AG04450 (cell line): ENCODE measurements around the gene DUSP6. TPM values are rescaled to one million over a fixed set of nuclear protein-coding genes. Genes with fewer than 3 reads are reported as not detected.

Experiments used
- CTCF ChIA-PET: fragments of 300-600, 350-600 bp; formaldehyde crosslinking; extraction: SDS; loops from one replicate; lab custom pipeline; 2022; ENCODE audit warnings: antibody characterized with exemption, inconsistent platforms; lab: Charles Lee
- POLR2A ChIA-PET: fragments of 350-600 bp; formaldehyde crosslinking; extraction: SDS; loops from one replicate; lab custom pipeline; 2021; ENCODE audit warnings: antibody characterized with exemption, inconsistent platforms; lab: Yijun Ruan, JAX
- DNase-seq: peaks from one replicate; pipeline ENCODE4 v3.0.0-alpha.2; 2011; ENCODE audit warnings: low read depth, low spot score
- H3K27ac ChIP-seq: one replicate; pipeline ENCODE4 v1.5.1; 2012; ENCODE audit warnings: low read depth, low read length, control low read depth
- H3K27me3 ChIP-seq: one replicate; pipeline ENCODE4 v1.6.0; 2012; ENCODE audit warnings: low read length; ENCODE audit not compliant: control insufficient read depth, insufficient read depth
- H3K4me3 ChIP-seq: 2 replicates; pipeline ENCODE4 v1.5.1; 2011; ENCODE audit warnings: mild to moderate bottlenecking, low read depth, low read length, control low read depth
- H3K9me3 ChIP-seq: 2 replicates; pipeline ENCODE4 v1.5.1; 2012; ENCODE audit warnings: low read length; ENCODE audit not compliant: control insufficient read depth, insufficient read depth
- polyA plus RNA-seq: library from polyadenylated mRNA; depleted of rRNA; stranded (reverse); fragments of >200 nt; gene quantifications from 2 replicates; pipeline ENCODE4 v1.2.3, GENCODE V29; 2011
- TF ChIP-seq, protein P1 (sequence below): IDR thresholded peaks from 2 replicates; pipeline ENCODE4 v1.5.1; 2011; ENCODE audit warnings: low read depth, low read length, control low read depth, inconsistent platforms

The DUSP6 gene
- polyA plus RNA-seq, 1 experiment = 27.9 TPM

DNA sequence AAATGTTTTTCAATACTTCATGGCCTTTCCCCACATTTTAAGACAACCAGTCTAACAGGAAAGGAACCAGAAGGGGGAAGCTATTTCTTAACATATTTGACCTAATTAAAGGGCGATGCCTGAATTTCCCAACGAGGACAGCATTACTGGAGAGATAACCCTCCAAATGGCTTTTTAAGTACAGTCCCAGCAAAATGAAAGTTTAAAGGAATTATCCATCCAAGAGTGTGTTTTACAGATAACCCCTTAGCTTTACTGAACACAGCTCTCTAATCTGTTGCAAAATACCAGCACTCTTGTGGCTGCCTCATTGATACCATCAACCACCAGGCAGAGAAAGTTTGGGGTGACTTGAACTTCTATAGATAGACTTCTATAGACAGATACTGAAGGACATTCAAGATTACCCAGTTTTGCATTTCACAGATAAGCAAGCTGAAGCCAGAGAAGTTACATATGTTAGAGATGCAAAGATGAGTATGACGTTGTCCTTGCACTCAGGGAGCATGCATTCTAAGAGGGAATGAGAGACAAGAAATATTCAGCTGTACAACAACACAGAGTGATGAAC lies 41.3 kb upstream of the DUSP6 start:
- ChIA-PET CTCF (no interaction called here), POLR2A (no interaction called here)
- DNase-seq = no peak
- Histone ChIP-seq H3K4me3 (no peak overlapping the region), H3K27me3 (no peaks in the 10 kb centered on the region), H3K27ac (no peak overlapping the region), H3K9me3 (no peaks in the 10 kb centered on the region)
- TF ChIP-seq, protein P1, sequence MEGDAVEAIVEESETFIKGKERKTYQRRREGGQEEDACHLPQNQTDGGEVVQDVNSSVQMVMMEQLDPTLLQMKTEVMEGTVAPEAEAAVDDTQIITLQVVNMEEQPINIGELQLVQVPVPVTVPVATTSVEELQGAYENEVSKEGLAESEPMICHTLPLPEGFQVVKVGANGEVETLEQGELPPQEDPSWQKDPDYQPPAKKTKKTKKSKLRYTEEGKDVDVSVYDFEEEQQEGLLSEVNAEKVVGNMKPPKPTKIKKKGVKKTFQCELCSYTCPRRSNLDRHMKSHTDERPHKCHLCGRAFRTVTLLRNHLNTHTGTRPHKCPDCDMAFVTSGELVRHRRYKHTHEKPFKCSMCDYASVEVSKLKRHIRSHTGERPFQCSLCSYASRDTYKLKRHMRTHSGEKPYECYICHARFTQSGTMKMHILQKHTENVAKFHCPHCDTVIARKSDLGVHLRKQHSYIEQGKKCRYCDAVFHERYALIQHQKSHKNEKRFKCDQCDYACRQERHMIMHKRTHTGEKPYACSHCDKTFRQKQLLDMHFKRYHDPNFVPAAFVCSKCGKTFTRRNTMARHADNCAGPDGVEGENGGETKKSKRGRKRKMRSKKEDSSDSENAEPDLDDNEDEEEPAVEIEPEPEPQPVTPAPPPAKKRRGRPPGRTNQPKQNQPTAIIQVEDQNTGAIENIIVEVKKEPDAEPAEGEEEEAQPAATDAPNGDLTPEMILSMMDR = no peak

DNA sequence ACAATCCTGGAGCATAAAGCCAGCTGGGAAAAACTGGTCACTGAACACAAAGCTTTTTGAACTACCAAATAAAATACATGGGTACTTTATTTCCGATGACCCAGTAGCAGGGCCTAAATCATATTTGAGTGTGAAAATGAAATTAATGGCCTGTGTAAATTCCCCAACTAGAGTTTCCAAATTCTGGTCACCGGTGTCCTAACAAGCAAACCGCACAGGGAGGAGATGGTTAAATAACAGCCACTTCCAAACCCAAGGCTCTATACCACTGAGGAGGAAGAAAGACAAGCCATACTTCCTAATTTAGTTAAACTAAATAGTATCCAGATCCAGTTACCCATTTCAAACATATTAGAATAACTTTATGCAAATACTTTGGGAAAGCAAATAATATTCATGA lies 40.1 kb upstream of the DUSP6 start:
- CTCF ChIA-PET = no interaction called here
- no peak overlapping the region for H3K4me3 ChIP-seq
- no peaks in the 10 kb centered on the region for H3K27me3 ChIP-seq
- H3K9me3 ChIP-seq = no peaks in the 10 kb centered on the region
- TF ChIP-seq, protein P1 = no peak
- no peak for DNase-seq
- POLR2A ChIA-PET = no interaction called here
- no peak overlapping the region for H3K27ac ChIP-seq

DNA sequence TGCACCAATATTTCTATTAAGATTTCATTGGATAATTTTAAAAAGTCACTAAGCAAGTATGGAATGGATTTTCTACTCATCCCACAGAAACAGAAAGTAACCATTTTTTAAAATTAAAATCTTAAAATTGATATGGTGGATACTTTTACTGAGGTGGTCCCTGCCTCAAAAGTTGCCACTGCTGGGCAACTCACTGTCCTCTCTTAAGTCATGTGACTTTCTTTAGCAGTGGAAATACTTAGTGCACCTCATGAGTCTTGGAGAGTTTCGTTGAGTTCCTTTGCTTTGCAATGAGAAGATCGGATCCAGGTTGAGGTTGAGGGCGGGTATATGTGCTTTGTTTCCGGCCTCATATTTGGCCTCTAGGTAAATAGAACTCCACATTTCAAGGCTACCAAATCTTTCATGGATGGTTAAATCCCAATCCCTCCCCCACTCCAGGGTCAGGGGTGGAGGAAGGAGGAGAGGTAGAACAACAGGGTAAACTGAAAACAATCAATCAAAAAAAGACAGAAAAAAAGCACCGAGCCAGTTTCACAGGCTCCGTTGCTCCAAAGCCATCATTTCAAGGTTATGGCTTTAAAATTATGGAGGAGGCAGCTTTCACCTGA lies 39.5 kb upstream of the DUSP6 start:
- ChIA-PET CTCF (no interaction called here), POLR2A (no interaction called here)
- TF ChIP-seq, protein P1 = no peak
- no peak for DNase-seq
- Histone ChIP-seq H3K27me3 (no peaks in the 10 kb centered on the region), H3K4me3 (no peak overlapping the region), H3K9me3 (no peaks in the 10 kb centered on the region), H3K27ac (no peak overlapping the region)

DNA sequence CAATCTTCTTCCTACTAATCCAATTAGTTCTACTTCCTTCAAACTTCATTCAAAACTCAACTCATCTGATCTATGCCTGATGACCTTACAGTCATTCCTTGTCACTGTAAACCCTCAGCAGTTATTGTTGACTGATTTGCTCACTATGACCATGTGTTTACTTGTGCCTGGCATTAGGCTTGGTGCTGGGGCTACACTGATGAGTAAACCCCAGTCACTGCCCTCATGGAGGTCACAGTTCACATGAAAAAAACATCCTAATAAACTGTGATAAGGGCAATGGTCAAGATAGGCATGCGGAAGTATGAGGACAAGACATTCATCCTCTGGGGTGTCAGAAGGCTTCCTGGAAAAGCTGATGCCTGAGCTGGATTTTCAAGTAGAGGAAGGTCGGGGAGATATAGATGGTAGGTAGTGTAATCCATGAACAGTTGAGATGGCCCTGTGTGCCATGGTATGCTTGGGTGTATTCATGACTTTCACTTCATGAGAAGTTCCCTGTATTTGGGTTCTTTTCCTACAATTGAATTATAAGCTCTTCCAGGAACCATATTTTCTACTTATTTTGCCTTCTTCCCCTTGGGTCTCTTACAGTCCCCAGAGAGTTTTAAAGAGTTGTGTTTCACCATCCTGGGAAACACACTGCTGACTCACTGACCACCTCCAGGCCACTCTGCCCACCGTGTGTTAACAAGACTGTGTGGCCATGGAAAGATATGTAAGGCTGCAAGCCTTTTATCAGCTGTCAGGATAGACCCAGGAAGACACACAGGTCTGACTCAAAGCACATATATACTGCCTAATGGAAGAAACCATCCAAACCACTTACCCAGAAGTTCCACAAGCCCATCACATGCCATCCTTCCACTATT lies 38.7 kb upstream of the DUSP6 start:
- POLR2A ChIA-PET = interaction anchor here (0.9 kb wide), 1 partner anchor 45 kb away, joined by 3 read pairs; no protein-coding TSS in a partner anchor
- Histone ChIP-seq H3K27me3 (no peaks in the 10 kb centered on the region), H3K4me3 (no peak overlapping the region), H3K9me3 (no peaks in the 10 kb centered on the region), H3K27ac (peak overlapping the region; percentile 21)
- CTCF ChIA-PET = no interaction called here
- DNase-seq = no peak
- TF ChIP-seq, protein P1 = no peak
